GM12873 (cell line): Measurements from ENCODE around the gene DNAH17.

Source experiments
- CTCF ChIP-seq: IDR thresholded peaks from 2 replicates; pipeline ENCODE4 v1.5.1; 2012; ENCODE audit warnings: low read depth, mild to moderate bottlenecking, moderate library complexity, low read length, control low read depth; ENCODE audit not compliant: insufficient read depth; ENCODE audit errors: missing control alignments

The DNAH17 gene

GRCh38 chr17:78592991-78593329 lies 15.8 kb upstream of the DNAH17 start:
- no peak for TF ChIP-seq CTCF

- TF ChIP-seq CTCF = no peak
These were observed 14.1 kb upstream of the DNAH17 start for GRCh38 chr17:78591263-78591671.

- TF ChIP-seq CTCF = no peak
These were observed 12.7 kb upstream of the DNAH17 start for GRCh38 chr17:78589885-78590284.

GRCh38 chr17:78589031-78589675 lies 12.0 kb upstream of the DNAH17 start:
- no peak for TF ChIP-seq CTCF

- TF ChIP-seq CTCF = no peak
These were observed 11.2 kb upstream of the DNAH17 start for GRCh38 chr17:78588258-78589030.

- no peak for TF ChIP-seq CTCF
These were observed 7.9 kb upstream of the DNAH17 start for GRCh38 chr17:78585006-78585630.

- no peak for TF ChIP-seq CTCF
These were observed 5.9 kb upstream of the DNAH17 start for GRCh38 chr17:78583091-78583490.
